ENCODE measurements around the gene BCAR3.

DNA sequence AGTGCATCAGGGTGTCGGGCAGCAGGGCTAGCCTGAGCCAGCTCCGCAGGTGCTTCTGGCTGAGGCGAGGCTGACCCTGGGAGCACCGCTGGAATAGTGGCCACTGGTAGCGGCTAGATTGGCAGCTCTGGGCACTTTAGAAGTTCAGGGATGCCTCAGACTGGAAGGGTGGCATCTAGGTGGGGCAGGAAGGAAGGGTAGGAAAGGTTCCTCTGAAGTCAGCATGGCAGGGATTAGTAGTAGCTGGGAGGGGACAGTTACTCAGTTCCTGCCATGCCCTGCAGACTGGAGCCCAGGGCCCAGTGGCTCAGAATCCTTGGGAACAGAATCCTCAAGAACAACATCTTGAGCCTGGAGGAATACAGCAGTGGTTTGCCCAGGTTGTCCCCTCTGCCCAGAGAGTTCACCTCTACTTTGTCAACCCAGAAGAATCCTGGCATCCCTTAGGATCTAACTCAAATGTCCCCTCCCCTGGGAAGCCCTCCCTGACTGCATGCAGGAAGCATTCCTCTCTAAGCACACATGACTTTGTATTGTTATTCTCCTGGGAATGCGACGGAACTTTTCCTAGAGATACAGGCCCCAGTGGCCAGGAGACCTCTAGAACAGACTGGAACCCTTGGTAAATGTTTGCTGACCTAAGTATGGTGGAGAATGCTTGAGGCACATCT, 39.5 kb upstream of the BCAR3 start:
- TF ChIP-seq GATA3 (IDR thresholded peaks at IDR 0.05; ENCODE audit: low read depth, low read length) (no peak), GATA2 (IDR thresholded peaks at IDR 0.05; ENCODE audit: low read depth, low read length) (no peak)

All from SH-SY5Y (cell line).